ENCODE results near the gene SOHLH1. TPM values are rescaled to one million over a fixed set of nuclear protein-coding genes. Genes with fewer than 3 reads are reported as not detected.

SOHLH1 gene
- total and polyA plus RNA-seq, 10 of the 15 experiments (the other 5 are each of a cell fraction or from before 2014, with no cell fraction given) = not detected

DNA sequence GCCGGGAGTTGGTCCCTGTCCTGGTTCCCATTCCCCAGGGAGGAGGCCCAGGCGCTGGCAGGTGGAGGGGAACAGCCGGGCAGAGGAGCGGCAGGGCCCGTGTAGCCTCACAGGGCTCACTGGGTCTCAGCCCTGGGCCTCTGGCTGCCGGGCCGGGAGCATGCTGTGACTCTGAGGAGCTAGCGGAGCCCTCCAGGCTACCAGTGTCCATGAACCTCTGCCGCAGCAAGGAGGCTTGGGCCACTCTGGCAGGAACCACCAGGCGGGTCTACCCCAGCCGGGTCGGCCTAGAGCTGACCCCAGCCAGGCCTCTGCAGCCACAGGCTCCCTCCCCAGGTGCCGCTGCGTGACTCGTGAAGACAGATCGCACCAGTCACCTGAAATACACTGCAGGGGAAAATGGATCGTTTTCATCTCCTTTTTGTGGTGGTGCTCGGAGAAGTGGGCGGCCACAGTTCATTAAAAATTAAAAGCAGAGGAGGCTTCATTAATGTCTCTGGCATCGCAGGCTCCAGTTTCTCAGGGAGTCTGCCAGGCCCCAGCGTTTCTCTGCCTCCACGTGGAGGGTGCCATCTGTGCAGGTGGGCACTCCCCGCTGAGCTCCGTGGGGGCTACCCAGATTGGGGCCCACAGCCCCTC is 46.5 kb upstream of the SOHLH1 start (continued):
- TF ChIP-seq SUPT20H (IDR thresholded peaks at IDR 0.05; ENCODE audit: borderline replicate concordance, control insufficient read depth, low read depth, low read length) = no peak
- no peak for TF ChIP-seq RUNX3 (IDR thresholded peaks at IDR 0.05; ENCODE audit: low read length)
- no peak for TF ChIP-seq JUNB (IDR thresholded peaks at IDR 0.05)

DNA sequence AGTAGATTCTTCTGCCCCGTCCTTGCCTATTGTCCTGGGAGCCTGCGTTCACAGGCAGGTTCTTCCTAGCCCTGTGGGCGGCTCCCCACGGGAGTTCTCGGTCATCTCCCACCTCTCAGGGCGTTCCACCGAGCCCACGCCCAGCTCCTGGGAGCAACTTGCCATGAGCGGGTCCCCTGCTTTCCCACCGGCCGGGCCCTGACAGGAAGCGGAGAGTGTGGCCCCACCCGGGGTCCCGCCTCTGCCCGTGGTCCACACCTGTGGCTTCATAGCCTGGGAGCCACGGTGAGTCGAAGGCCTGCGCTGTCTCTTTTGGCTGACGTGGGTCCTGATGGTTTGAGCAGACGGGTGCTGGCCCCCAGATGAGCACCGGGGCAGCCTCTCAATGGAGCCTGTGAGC is 45.9 kb upstream of the SOHLH1 start:
- BruUV-seq (replicated peaks) = no TSS peak
- Histone ChIP-seq H3K79me2 (ENCODE audit: control insufficient read depth, insufficient read depth, low read length) (no peaks in the 10 kb centered on the region), H3K36me3 (ENCODE audit: control insufficient read depth in 2 of 2, insufficient read depth in 2 of 2, low read length in 1 of 2) (no peaks in the 10 kb centered on the region), H3K4me2 (ENCODE audit: control insufficient read depth, insufficient read depth) (no peak overlapping the region), H3K27ac (ENCODE audit: control insufficient read depth, insufficient read depth) (no peak overlapping the region), H3K9me3 (replicated peaks; ENCODE audit: control insufficient read depth, insufficient read depth, low read length) (no peaks in the 10 kb centered on the region; the same call in 2 of the 3 replicates), H3K27me3 (replicated peaks in 1 of 2; ENCODE audit: control insufficient read depth in 2 of 2, insufficient read depth in 2 of 2, low read length in 1 of 2) (no peaks in the 10 kb centered on the region; a peak in 1 of 4 replicates), H3K4me3 (no peak overlapping the region), H2AFZ (ENCODE audit: control insufficient read depth, low read depth, low read length) (no peak overlapping the region), H4K20me1 (ENCODE audit: control insufficient read depth, insufficient read depth) (no peaks in the 10 kb centered on the region), H3K9ac (ENCODE audit: control insufficient read depth, insufficient read depth, low read length) (no peak overlapping the region), H3K4me1 (ENCODE audit: control insufficient read depth, insufficient read depth, low read length) (no peaks in the 10 kb centered on the region)
- CTCF ChIA-PET = no interaction called here
- intact Hi-C loops (cut with micrococcal nuclease; ENCODE audit: unreplicated experiment) = no loop called here
- no peak for ATAC-seq
- TF ChIP-seq, protein P1, sequence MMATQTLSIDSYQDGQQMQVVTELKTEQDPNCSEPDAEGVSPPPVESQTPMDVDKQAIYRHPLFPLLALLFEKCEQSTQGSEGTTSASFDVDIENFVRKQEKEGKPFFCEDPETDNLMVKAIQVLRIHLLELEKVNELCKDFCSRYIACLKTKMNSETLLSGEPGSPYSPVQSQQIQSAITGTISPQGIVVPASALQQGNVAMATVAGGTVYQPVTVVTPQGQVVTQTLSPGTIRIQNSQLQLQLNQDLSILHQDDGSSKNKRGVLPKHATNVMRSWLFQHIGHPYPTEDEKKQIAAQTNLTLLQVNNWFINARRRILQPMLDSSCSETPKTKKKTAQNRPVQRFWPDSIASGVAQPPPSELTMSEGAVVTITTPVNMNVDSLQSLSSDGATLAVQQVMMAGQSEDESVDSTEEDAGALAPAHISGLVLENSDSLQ (IDR thresholded peaks at IDR 0.05) = no peak
- TF ChIP-seq, protein P2, sequence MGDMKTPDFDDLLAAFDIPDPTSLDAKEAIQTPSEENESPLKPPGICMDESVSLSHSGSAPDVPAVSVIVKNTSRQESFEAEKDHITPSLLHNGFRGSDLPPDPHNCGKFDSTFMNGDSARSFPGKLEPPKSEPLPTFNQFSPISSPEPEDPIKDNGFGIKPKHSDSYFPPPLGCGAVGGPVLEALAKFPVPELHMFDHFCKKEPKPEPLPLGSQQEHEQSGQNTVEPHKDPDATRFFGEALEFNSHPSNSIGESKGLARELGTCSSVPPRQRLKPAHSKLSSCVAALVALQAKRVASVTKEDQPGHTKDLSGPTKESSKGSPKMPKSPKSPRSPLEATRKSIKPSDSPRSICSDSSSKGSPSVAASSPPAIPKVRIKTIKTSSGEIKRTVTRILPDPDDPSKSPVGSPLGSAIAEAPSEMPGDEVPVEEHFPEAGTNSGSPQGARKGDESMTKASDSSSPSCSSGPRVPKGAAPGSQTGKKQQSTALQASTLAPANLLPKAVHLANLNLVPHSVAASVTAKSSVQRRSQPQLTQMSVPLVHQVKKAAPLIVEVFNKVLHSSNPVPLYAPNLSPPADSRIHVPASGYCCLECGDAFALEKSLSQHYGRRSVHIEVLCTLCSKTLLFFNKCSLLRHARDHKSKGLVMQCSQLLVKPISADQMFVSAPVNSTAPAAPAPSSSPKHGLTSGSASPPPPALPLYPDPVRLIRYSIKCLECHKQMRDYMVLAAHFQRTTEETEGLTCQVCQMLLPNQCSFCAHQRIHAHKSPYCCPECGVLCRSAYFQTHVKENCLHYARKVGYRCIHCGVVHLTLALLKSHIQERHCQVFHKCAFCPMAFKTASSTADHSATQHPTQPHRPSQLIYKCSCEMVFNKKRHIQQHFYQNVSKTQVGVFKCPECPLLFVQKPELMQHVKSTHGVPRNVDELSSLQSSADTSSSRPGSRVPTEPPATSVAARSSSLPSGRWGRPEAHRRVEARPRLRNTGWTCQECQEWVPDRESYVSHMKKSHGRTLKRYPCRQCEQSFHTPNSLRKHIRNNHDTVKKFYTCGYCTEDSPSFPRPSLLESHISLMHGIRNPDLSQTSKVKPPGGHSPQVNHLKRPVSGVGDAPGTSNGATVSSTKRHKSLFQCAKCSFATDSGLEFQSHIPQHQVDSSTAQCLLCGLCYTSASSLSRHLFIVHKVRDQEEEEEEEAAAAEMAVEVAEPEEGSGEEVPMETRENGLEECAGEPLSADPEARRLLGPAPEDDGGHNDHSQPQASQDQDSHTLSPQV (IDR thresholded peaks at IDR 0.05) = no peak
- TF ChIP-seq, protein P3, sequence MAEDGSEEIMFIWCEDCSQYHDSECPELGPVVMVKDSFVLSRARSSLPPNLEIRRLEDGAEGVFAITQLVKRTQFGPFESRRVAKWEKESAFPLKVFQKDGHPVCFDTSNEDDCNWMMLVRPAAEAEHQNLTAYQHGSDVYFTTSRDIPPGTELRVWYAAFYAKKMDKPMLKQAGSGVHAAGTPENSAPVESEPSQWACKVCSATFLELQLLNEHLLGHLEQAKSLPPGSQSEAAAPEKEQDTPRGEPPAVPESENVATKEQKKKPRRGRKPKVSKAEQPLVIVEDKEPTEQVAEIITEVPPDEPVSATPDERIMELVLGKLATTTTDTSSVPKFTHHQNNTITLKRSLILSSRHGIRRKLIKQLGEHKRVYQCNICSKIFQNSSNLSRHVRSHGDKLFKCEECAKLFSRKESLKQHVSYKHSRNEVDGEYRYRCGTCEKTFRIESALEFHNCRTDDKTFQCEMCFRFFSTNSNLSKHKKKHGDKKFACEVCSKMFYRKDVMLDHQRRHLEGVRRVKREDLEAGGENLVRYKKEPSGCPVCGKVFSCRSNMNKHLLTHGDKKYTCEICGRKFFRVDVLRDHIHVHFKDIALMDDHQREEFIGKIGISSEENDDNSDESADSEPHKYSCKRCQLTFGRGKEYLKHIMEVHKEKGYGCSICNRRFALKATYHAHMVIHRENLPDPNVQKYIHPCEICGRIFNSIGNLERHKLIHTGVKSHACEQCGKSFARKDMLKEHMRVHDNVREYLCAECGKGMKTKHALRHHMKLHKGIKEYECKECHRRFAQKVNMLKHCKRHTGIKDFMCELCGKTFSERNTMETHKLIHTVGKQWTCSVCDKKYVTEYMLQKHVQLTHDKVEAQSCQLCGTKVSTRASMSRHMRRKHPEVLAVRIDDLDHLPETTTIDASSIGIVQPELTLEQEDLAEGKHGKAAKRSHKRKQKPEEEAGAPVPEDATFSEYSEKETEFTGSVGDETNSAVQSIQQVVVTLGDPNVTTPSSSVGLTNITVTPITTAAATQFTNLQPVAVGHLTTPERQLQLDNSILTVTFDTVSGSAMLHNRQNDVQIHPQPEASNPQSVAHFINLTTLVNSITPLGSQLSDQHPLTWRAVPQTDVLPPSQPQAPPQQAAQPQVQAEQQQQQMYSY (CRISPR knock-in tag; IDR thresholded peaks at IDR 0.05) = no peak
- TF ChIP-seq ZNF217 (IDR thresholded peaks at IDR 0.05) = no peak
- SMC1A ChIA-PET (ENCODE audit: uncharacterized antibody, unreplicated experiment) = no interaction called here
- RAD21 ChIA-PET (ENCODE audit: unreplicated experiment) = no interaction called here
- POLR2A ChIA-PET = no interaction called here
- WGBS (ENCODE audit: insufficient coverage, insufficient replicate concordance, low lambda C conversion rate, missing lambda C conversion rate) = 49% methylated on average over 20 of the region's 21 CpGs
- in situ Hi-C loops (cut with MboI) = no loop called here
- DNase-seq (ENCODE audit: low read depth, low spot score) = no peak
- FAIRE-seq = no peak

Data from GM12878 (cell line).